ENCODE results near the gene THUMPD1.
A peak's percentile ranks its signal among the peaks of the same experiment; 100 is the strongest.
"Not testable (repeated sequence)": the region's sequence is repeated elsewhere in the genome, so short reads cannot be mapped to it uniquely, and the experiment has no call there.

Gene THUMPD1
- total RNA-seq: 205 reads per million, percentile 93 among the genes with 10 or more reads in this experiment

DNA sequence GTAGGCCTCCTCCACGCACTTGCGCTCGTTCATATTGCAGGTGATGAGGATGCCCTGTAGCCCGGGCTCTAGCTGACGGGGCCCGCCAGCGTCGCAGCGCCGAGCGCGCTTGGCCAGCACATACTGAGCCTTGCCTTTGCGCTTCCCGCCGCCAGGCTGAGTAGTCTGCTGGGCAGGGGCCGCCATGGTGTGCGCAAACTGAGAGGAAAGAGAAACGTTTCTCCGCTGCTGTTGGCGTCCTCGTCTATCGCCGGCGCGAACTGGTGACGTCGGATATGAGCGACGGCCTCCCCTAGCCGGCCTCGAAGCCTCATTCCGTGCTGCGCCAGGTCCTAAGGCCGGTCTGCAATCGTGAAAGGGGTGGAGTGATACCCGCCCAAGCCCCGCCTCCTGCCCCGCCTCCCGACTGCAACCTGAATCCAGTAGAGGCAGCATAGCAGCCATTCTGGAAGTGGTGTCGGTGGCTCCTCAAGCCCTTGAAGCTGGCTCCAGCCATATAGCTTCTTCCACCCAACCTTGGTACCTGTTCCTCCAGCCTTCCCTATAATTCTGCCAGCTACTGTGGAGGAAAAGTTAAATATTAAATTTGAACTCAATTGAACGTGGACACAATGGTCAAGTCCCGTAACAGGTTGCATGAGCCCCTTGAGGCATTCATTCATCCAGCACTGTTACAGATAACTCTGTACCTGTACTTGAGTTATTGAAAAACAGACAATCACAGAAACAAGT lies at the start of gene THUMPD1:
Gene THUMPD1 (minus strand): TSS at position 265 of the 732 bp plus-strand sequence. CDS start 79 bp downstream, at position 186.
- peak; percentile 95 for DNase-seq

- no peak for DNase-seq
Observed at GRCh38 chr16:20789130-20789529, 47.5 kb upstream of the THUMPD1 start.

- DNase-seq: no peak
Observed at GRCh38 chr16:20784204-20784603, 42.6 kb upstream of the THUMPD1 start.

DNA sequence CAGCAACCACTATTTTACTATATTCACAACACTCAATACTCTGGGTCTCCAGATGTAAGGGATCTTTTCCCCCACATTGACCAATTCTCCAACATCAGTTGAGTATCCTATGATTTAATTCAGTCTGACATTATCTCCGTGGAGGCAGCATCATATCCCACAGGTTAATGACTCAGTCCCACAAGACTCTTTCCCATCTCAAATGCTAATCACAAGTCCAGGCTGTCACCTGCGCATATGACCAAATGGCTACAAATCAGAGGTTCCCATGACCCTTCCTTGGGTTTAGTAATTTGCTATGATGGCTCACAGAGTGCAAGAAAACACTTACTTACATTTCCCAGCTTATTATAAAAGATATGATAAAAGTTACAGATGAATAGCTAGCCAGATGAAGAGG lies 40.9 kb upstream of the THUMPD1 start:
- no peak for DNase-seq

DNA sequence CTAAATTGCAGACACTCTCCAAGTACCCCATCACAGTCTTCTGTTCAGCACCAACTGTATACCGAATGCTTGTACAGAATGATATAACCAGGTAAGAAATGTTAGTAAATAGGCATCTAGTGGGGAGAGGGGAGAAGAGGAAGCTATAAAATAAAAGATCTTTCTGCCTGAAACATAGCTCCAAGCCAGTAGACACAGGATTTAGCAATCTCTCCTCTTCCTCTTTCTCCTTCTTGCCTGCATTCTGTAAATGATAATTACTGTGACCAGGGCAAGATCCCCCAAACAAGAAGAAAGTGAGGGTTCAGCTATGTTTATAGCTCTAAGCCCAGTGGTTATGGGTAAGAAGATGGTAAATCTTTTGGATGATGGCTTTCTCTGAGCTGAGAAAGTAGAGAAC lies 40.1 kb upstream of the THUMPD1 start:
- DNase-seq: no peak

DNA sequence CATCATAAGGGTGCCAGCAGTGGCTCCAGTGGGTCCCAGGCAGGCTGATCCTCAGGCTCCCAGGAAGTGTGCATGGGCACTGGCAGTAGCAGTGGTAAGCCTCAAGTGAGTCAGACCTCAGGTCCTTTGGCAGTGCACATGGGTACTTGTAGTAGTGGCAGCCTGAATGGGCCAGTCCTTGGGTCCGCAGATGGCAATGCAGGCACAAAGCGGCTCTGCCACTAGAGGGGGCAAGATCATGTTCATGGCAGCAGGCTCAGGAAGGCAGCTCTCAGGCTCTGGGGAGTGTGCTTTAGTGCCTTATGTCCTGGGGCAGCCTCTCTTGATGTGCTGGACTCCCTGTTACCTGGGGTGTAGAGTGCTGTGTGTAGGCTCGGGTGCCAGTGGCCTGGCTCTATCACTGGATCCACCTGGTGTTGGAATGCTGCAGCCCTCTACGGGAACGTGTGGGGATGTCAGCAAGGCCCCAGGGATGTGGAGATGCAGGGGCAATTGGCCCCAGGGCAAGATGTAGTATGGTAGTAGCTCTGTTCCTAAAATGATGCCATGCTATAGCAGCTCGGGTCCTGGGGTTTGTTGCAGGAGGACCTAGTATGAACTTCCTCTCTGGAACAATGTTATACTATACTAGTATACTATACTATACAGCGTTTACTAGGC lies 33.2 kb upstream of the THUMPD1 start:
- DNase-seq: peak; percentile 35

DNA sequence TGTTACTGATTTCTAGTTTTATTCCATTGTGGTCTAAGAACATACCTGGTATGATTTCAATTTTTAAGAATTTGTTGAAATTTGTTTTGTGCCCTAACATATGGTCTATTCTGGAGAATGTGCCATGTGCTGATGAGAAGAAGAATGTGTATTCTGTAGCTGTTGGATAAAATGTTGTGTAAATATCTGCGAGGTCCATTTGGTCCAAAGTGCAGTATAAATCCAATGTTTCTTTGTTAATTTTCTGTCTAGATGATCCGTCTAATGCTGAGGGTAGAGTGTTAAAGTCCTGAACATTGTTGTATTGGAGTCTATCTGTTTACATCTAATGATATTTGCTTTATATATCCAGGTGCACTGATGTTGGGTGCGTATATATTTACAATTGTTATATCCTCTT lies 32.1 kb upstream of the THUMPD1 start:
- DNase-seq: no peak

DNA sequence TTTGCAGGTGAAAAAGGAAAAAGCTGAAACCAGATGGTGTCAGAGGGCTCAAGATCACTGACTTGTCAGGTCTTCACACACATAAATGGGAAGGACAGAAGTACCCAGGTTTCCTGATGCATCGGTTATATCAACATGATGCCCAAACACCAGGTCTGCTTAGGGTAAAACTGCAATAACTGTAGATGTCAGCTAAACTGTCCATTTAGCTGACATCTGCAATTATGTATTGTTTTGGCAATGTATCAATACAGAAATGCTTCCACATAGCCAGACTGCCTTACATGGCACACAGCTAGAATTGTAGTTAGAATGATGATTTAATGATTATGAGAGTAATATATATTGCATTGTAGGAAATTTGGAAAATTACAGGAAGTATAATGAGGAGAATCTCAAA lies 27.2 kb upstream of the THUMPD1 start:
- DNase-seq: no peak

- DNase-seq: no peak
Observed at GRCh38 chr16:20768121-20768520, 26.5 kb upstream of the THUMPD1 start.

- DNase-seq: no peak
Observed at GRCh38 chr16:20767577-20767976, 26.0 kb upstream of the THUMPD1 start.

DNA sequence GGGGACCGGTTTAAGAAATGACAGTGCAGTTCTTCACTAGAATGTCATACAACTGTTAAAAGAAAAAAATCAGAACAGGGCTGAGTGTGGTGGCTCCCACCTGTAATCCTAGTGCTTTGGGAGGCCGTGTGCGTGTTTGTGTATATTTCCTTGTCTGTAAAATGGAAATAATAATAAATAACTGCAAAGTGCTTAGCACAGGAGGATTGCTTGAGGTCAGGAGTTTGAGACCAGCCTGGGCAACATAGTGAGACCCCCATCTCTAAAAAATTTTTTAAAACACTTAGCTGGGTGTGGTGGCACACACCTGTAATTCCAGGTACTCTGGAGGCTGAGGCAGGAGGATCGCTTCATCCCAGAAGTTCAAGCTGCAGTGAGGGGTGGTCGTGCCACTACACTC lies 24.7 kb upstream of the THUMPD1 start:
- no peak for DNase-seq

- no peak for DNase-seq
Observed at GRCh38 chr16:20765732-20766131, 24.1 kb upstream of the THUMPD1 start.

- not testable (repeated sequence) for DNase-seq
Observed at GRCh38 chr16:20764448-20764847, 22.8 kb upstream of the THUMPD1 start.

DNA sequence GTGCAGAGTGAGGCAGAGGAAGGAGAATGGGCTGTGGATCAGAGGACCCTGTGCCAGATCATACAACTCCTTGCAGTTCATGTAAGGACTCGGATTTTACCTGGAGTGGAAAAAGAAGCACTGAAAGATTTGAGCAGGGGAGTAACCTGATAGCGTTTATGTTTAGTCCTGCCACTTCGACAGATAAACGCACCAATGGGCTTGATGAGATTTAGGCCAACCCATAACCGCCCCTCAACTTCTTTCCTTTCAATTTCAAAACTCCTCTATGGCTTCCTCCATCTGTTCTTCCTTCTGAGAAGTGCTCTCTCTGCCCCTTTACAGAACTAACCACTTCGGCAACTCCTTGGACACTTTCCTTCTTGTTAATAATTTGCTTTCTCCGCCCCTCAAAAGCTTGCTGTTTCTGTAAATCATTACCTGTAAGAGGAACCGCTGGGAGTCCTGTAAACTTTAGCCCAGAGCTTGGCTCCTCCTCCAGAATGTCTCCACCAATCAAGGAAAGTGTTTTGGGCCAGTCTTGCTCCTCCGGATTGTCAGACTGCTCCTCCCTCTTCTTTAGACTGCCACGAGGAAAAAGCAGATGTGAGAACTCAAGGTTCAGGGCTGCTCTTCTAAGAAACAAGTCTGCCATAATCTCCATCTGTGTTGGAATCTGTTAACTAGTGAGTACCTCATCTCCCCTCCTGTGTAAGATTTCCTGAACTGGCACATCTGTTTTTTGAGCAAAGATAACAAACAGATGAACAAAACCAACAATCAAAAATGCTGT lies 22.0 kb upstream of the THUMPD1 start, which contains the start of gene ACSM3:
Gene ACSM3 (plus strand): TSS at position 554 of the 772 bp plus-strand sequence. CDS start 6,021 bp downstream, outside the sequence.
- peak; percentile 58 for DNase-seq

GRCh38 chr16:20762404-20763123 lies 20.9 kb upstream of the THUMPD1 start:
- DNase-seq: no peak

DNA sequence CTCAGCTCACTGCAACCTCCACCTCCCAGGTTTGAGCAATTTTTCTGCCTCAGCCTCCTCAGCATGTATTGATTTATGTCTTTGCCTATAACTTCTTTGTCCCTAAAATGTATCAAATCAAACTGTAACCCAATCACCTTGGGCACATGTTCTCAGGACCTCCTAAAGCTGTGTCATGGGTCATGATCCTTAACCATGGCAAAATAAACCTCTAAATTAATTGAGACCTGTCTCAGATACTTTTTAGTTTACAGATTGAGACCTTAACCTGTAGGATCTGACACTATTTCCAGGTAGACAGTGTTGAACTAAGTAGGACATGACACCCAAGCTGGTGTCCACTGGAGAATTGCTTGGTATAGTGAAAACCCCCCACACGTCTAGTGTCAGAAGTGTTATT lies 19.6 kb upstream of the THUMPD1 start:
- no peak for DNase-seq

GRCh38 chr16:20760346-20760745 lies 18.7 kb upstream of the THUMPD1 start:
- no peak for DNase-seq

DNA sequence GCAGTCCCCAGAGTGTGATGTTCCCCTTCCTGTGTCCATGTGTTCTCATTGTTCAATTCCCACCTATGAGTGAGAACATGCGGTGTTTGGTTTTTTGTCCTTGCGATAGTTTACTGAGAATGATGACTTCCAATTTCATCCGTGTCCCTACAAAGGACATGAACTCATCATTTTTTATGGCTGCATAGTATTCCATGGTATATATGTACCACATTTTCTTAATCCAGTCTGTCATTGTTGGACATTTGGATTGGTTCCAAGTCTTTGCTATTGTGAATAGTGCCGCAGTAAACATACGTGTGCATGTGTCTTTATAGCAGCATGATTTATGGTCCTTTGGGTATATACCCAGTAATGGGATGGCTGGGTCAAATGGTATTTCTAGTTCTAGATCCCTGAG lies 14.2 kb upstream of the THUMPD1 start:
- not testable (repeated sequence) for DNase-seq

DNA sequence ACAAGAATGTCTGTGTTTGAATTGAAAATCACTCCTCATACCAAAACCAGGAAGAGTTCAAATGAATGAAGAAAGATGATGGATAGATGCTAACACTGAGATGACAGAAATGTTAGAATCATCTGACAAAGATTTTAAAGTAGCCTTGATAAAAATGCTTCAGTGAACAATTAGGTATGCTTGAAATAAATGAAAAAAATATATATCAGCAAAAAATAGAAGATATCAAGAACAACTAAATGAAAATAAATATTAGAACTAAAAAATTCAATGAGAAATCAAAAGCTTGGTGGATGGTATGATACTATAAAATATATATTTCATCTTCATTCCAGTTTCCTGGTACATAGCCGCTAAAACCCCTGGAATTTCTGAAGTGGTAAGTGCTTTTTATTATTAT lies 13.6 kb upstream of the THUMPD1 start:
- no peak for DNase-seq

GRCh38 chr16:20753727-20754126 lies 12.1 kb upstream of the THUMPD1 start:
- no peak for DNase-seq

DNA sequence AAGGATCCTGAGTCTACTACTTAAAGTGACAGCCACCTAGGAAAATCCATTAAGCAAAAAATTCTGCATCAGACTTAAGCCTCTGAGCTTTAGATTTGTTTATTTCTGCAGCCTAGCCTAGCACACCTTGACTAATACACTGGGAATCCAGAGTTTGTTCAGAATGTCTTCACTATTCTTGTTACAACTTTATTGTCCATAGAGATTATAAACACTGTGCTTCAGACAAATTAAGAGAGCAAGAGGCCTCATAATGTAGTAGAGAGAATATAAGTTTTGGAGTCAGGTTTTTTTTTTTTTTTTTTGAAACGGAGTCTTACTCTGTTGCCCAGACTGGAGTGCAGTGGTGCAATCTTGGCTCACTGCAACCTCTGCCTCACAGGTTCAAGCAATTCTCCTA lies 8.9 kb upstream of the THUMPD1 start:
- no peak for DNase-seq

- no peak for DNase-seq
Observed at GRCh38 chr16:20749474-20749873, 7.9 kb upstream of the THUMPD1 start.
